ENCODE measurements around the gene PLEKHA7.

GRCh38 chr11:16815047-16815767 lies 199.0 kb downstream of the PLEKHA7 start:
- TF ChIP-seq POLR2A (IDR thresholded peaks at IDR 0.05; ENCODE audit: low read length) (no peak), GATA1 (IDR thresholded peaks at IDR 0.05; ENCODE audit: low read depth, low read length) (no peak)
